Stimulated activated CD4-positive, alpha-beta T cell treated with anti-CD3 and anti-CD28 coated beads, Interleukin-2, amount 100 ng/mL, for 48 hours (primary cell): ENCODE measurements around the gene CCSAP.
A peak's percentile ranks its signal among the peaks of the same experiment; 100 is the strongest.
"Not testable (repeated sequence)": the region's sequence is repeated elsewhere in the genome, so short reads cannot be mapped to it uniquely, and the experiment has no call there.

Source experiments
- DNase-seq, 2 donors: peaks; one replicate each; pipeline ENCODE4 v3.0.0-alpha.2; 2020

The CCSAP gene, protein sequence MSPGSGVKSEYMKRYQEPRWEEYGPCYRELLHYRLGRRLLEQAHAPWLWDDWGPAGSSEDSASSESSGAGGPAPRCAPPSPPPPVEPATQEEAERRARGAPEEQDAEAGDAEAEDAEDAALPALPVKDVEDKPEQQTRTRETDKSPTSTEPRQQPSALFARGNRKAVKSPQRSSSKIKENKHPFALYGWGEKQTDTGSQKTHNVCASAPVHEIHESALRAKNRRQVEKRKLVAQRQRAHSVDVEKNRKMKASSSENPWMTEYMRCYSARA

GRCh38 chr1:229342656-229343569 lies at the start of gene CCSAP:
TSS of gene CCSAP (minus strand) at chr1:229343047. CDS start at chr1:229342465, 582 bp downstream.
- DNase-seq: peak; percentile 21 to 38

- no peak for DNase-seq
Measured at GRCh38 chr1:229390130-229390529, 47.3 kb upstream of the CCSAP start.

DNA sequence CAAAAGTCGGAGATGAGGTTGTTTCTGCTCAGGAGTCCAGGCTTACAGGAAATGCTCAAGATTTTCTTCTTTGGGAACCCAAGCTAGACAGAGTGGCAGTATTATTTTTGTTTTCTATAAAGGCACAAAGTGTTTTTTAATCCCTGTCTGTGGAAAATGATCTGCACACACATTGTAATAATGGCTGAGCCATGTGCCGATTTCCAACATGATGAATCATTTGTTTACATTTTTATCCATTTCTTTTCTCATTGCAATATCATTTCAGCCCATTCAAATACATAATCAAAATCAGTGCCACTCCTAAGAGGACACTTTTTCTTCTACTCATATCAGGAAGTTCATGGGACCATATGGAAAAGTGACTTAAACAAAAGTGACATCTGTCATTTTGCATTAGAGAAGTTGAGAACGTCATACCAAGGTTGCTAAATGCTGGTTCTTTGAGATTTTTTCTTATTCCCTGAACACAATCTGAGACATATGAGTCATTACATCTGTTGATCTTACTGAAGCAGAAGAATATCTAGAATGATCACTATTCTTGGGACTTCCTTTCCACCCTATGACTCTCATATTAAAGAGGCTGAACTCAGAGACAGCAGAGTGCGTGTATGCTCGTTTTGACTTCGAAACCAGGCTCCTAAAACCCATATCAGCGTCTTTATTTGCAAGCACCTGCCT lies 46.2 kb upstream of the CCSAP start:
- DNase-seq: no peak

- DNase-seq: no peak
Measured at GRCh38 chr1:229385853-229386456, 43.1 kb upstream of the CCSAP start.

- no peak for DNase-seq
Measured at GRCh38 chr1:229384822-229385221, 42.0 kb upstream of the CCSAP start.

- DNase-seq: no peak
Measured at GRCh38 chr1:229383961-229384360, 41.1 kb upstream of the CCSAP start.

- no peak for DNase-seq
Measured at GRCh38 chr1:229383188-229383587, 40.3 kb upstream of the CCSAP start.

DNA sequence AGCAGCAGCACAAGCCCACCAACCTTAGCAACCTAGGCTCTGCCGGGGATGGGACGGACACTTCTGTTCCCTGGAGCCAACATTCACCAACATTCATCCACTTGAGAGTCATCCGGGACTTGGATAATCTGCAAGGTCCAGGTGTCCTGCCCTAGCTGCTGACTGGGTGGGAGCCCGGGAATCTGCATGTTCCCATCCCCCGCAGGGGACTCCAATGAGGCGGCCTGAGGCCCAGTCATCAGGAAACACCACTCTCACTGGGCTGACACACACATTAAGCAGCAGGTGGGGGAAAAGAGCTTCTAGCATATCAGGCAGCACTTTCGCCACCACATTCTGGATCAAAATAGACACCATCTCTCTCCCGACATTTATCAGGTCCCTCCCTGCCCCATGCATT lies 38.4 kb upstream of the CCSAP start:
- DNase-seq: no peak

DNA sequence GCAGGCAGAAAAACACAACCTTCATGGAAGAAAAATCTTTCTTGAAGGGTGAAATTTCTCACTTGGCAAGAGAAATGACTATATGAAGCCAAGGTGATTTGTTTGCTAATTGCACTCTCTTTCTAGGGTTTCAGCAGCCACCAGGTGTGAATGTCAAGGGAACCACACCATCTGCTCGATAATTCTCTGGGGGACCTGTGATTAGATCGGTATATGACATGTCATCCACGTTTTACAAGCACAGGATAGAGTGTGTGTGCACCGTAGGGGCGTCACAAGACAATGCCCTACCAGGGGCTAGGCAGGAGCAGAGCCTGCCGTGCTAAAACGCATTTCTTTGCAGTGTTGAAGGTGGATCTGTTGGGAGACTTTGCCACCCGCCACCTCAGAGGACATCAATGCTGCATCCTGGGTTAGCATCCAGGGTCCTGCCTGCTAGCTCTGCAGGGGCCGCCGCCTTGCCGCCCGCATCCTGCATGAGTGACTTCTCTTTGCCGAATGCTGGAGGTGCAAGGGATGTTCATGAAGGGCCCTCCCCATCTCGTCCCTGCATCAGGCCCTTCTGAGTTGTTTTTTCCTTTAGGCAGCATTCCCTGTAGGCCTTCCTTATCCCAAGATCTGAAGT lies 37.8 kb upstream of the CCSAP start:
- no peak for DNase-seq

DNA sequence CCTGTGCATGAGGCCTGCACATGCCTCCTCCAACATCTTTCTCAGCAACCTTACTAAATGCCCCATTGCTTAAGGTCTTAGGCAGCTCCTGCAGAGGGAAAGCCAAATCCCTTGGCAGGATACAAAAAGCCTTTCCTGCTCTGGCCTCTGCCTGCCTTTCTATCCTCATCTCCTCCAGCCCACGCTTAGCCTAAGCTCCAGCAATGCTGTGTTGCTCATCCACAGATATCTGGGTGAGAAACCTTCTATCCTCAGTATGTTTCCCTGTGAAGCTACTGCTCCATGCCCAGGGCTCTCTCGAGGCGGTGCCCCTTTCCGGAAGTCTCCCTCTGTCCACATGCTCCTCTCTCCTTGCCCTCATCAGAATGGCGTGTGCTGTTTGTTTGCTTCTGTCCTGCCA lies 37.0 kb upstream of the CCSAP start:
- DNase-seq: no peak

GRCh38 chr1:229378586-229379367 lies 35.9 kb upstream of the CCSAP start:
- DNase-seq: no peak

GRCh38 chr1:229378035-229378434 lies 35.2 kb upstream of the CCSAP start:
- DNase-seq: not testable (repeated sequence)

DNA sequence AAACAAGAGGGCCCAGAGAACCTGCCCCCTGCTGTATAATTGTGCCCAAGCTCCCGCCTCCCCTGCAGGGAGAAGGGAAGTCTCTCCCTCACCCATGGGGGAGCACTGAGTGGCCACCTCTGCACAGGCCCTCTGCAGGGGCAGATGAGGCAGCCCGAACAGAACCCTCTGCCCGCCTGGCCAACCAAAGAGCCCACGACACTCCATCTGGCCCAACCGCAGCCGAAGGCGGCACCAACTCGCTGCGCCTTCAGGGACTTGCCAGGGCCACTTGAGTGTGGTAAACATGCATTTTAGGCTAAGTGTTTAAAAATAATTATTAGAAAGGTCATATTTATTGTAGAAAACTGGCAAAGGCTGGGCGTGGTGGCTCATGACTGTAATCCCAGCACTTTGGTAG lies 34.6 kb upstream of the CCSAP start:
- DNase-seq: no peak

DNA sequence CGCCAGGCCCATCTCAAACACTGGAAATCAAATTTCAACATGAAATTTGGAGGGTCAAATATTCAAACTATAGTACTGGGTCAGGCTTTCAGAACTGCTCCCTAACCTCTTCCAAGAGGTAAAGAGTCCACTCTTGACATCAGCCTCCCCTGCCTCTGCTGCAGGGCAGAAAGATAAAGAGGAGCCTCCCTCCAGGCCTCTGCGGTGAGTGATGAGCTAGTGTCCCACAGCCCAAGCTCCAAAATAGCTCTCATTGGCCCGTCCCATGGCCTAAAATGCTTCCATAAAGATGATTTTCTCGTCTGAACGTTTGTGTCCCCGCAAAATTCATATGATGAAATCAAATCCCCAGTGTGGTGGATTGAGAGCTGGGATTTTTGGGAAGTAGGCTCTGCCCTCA lies 33.7 kb upstream of the CCSAP start:
- no peak for DNase-seq

GRCh38 chr1:229374485-229374884 lies 31.6 kb upstream of the CCSAP start:
- DNase-seq: no peak

GRCh38 chr1:229373395-229373794 lies 30.5 kb upstream of the CCSAP start:
- no peak for DNase-seq

GRCh38 chr1:229372251-229372650 lies 29.4 kb upstream of the CCSAP start:
- DNase-seq: no peak

GRCh38 chr1:229371624-229372023 lies 28.8 kb upstream of the CCSAP start:
- DNase-seq: no peak

DNA sequence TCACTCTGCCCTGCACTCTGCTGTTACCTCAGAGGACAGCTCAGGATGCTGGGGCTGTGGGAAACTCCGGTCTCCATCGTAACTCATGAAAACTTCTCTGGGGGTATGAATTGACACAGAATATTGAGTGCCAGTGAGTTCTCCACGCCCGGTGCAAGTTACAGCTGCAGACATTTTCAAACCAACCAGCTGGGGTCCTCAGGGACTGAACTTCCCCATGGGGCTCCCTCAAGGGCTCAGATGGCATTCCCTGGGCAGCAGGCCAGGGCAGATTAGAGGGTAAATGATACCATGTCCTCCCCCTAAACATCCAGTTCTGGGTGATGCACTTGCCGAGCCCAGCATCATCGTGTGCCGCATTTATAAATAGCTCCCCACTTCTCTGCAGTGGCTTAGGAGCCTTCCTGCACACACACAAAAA lies 27.8 kb upstream of the CCSAP start:
- no peak for DNase-seq

DNA sequence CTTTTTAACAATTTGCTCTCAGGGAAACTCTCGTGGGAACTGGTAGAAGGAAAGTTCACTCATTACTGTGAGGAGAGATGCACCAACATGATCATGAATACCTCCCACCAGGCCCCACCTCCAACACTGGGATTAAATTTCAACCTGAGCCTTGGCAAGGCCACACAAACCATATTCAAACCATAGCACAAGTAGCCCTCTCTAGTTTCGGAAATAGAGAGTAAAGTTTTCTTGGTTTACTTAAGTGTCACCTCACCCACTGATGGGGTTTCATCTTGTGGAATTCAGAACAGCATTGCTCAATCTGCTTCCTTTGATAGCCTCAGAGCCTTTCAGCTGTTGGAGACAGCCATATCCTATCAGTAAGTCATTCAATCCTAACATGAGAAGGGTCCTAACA lies 25.5 kb upstream of the CCSAP start:
- DNase-seq: no peak

DNA sequence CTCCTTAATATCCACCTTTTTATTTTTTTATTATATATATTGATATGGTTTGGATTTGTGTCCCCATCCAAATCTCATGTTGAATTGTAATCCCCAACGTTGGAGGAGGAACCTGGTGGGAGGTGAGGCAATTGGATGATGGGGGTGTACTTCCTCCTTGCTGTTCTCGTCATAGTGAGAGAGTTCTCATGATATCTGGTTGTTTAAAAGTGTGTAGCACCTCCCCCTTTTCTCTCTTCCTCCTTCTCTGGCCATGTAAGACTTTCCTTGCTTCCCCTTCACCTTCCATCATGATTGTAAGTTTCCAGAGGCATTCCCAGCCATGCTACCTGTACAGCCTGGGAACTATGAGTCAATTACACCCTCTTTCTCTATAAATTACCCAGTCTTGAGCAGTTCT lies 22.7 kb upstream of the CCSAP start:
- no peak for DNase-seq
